Spleen (tissue), 11 donors: Measurements from ENCODE around the gene NECTIN4. TPM values are rescaled to one million over a fixed set of nuclear protein-coding genes. Genes with fewer than 3 reads are reported as not detected.
"Not testable (repeated sequence)": the region's sequence is repeated elsewhere in the genome, so short reads cannot be mapped to it uniquely, and the experiment has no call there.

Source experiments
- DNase-seq: peaks from one replicate; pipeline ENCODE4 v3.0.0-alpha.2; 2020
- H3K27ac ChIP-seq, 8 donors: fragments of 200-600 bp; sonication (generic) in 7 of 8; 1 replicate in 4 of 8; 2 replicates in 4 of 8; pipeline versions ENCODE4 v1.5.0 to v1.8.0; 2016 to 2021; ENCODE audit warnings: inconsistent platforms in 4 of 8, mild to moderate bottlenecking in 4 of 8, moderate library complexity in 1 of 8
- H3K27me3 ChIP-seq, 7 donors: fragments of 200-600 bp; sonication (generic) in 6 of 7; replicated peaks in 1 of 7; 1 replicate in 4 of 7; 2 replicates in 3 of 7; pipeline versions ENCODE4 v1.5.0 to v1.8.0; 2016 to 2021; ENCODE audit warnings: inconsistent platforms in 3 of 7, mild to moderate bottlenecking in 1 of 7
- H3K36me3 ChIP-seq, 6 donors: fragments of 200-600 bp; sonication (generic) in 5 of 6; 1 replicate in 4 of 6; 2 replicates in 2 of 6; pipeline versions ENCODE4 v1.5.0 to v1.8.0; 2016 to 2021; ENCODE audit warnings: inconsistent platforms in 2 of 6
- H3K4me1 ChIP-seq, 6 donors: fragments of 200-600 bp; sonication (generic) in 5 of 6; 1 replicate in 3 of 6; 2 replicates in 3 of 6; pipeline versions ENCODE4 v1.5.0 to v1.8.0; 2016 to 2021; ENCODE audit warnings: inconsistent platforms in 3 of 6
- H3K4me3 ChIP-seq, 8 donors: fragments of 200-600 bp; sonication (generic) in 7 of 8; 1 replicate in 4 of 8; 2 replicates in 4 of 8; pipeline versions ENCODE4 v1.5.0 to v1.8.0; 2016 to 2021; ENCODE audit warnings: inconsistent platforms in 4 of 8, mild to moderate bottlenecking in 4 of 8, moderate library complexity in 2 of 8
- H3K9me3 ChIP-seq, 8 donors: fragments of 200-600 bp; sonication (generic) in 7 of 8; 1 replicate in 4 of 8; 2 replicates in 4 of 8; pipeline versions ENCODE4 v1.5.0 to v1.8.0; 2016 to 2021; ENCODE audit warnings: inconsistent platforms in 4 of 8
- POLR2A ChIP-seq, 3 donors: fragments of 450-650 bp; IDR thresholded peaks; one replicate each; pipeline ENCODE4 v1.5.1; 2017; ENCODE audit warnings: antibody characterized with exemption in 3 of 3, mild to moderate bottlenecking in 1 of 3
- POLR2AphosphoS5 ChIP-seq, 3 donors: sonication (generic); formaldehyde crosslinking; IDR thresholded peaks; one replicate each; pipeline ENCODE4 v1.5.1; 2017; ENCODE audit warnings: antibody characterized with exemption in 3 of 3
- WGBS, 5 donors: extraction: QIAGEN DNeasy Blood & Tissue Kit in 3 of 5; methylation state at CpG; one replicate each; pipeline versions ENCODE4 v1.1.5 to v1.1.7; 2013 to 2018; 5-methylcytosine and 5-hydroxymethylcytosine counted together
- intact Hi-C: fragments of 100-400 bp; cut with DNase I; formaldehyde crosslinking; loops from one replicate; pipeline ENCODE4 v1.15.0; 2023; ENCODE audit warnings: low total_unique reads
- polyA plus RNA-seq, 3 donors: library from polyadenylated mRNA; stranded (reverse); fragments of 200-250 nt; gene quantifications; one replicate each; pipeline ENCODE4 v1.2.1, GENCODE V29; 2013
- total RNA-seq, 7 donors: library from RNA; depleted of rRNA in 3 of 7; stranded (reverse); fragments of >200 nt in 3 of 7; fragmentation: NEBNext Ultra II Directional in 4 of 7; extraction: Animal tissue kit (Norgen Biotek cat#: 25700) in 4 of 7; gene quantifications; one replicate each; pipeline versions ENCODE4 v1.1.0 to v1.2.1, GENCODE V29; 2016 to 2021
- TF ChIP-seq, protein P1 (sequence below), 11 experiments: fragments of 200-600 bp in 7 of 11; fragments of 450-650 bp in 4 of 11; sonication (generic) in 4 of 11; IDR thresholded peaks in 8 of 11; conservative IDR thresholded peaks in 3 of 11; 1 replicate in 7 of 11; 2 replicates in 4 of 11; pipeline versions ENCODE4 v1.4.0 to v1.8.0; 2016 to 2021; ENCODE audit warnings: antibody characterized with exemption in 11 of 11, inconsistent platforms in 4 of 11, mild to moderate bottlenecking in 1 of 11
- donor health status: healthy with polysubstance abuse.
- donor health status: DM: no; HTN: no; CAD: no; lungs with moderate emphysema.
- donor health status: DM: no; HTN: no; CAD: no.
- donor health status: Bipolar disorder and iron deficiency.
- donor health status: healthy.
- donor health status: DM: no; HTN: no; CAD: no.
- donor health status: DM: yes; HTN: yes; CAD: no.

Gene NECTIN4
- total and polyA plus RNA-seq, 10 donors, result 0.03 to 0.06 (median 0.04) TPM; not detected in 7

DNA sequence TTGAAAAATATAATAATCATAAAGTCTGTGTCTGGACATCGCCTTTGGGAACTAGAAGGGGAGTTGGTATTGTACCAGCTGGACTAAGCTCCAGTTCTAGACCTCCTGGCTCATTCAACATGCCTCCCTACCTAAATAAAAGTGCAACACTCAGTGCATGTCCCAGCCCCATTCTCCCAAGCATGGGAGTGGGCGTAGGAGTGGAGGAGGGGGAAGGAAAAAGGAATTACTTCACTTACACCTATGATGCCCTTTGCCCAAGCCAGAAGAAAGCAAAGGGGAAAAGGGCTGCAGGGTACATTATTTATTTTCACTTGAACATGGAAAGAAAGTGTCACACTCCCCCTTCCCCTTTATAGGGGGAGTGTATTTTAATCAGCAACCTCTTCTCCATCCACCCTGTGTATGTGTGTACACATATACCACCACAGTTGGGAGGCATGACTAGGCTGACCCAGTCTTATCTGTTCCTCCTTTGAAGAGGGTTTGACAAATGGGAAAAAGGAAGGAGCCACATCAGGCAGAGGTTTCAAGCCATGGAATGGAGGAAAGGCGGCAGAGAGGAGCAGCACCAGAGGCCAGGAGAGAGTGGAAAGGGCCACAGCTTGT, 31.8 kb upstream of the NECTIN4 start:
- WGBS, 5 donors, result 76 to 95% (median 89%) methylated on average over 3 of the region's 3 CpGs
- Histone ChIP-seq H3K27ac (peak overlapping the region in 4 of 8 donors; percentile 43 to 98 (median 96)), H3K4me1 (peaks cover 25 to 93% (median 58%) of the 10 kb centered on the region in 6 donors), H3K27me3 (no peaks in the 10 kb centered on the region), H3K4me3 (no peak overlapping the region), H3K9me3 (no peaks in the 10 kb centered on the region), H3K36me3 (peaks cover 0 to 70% (median 59%) of the 10 kb centered on the region in 6 donors)
- intact Hi-C loops, result no loop called here
- no peak for DNase-seq
- TF ChIP-seq, protein P1, sequence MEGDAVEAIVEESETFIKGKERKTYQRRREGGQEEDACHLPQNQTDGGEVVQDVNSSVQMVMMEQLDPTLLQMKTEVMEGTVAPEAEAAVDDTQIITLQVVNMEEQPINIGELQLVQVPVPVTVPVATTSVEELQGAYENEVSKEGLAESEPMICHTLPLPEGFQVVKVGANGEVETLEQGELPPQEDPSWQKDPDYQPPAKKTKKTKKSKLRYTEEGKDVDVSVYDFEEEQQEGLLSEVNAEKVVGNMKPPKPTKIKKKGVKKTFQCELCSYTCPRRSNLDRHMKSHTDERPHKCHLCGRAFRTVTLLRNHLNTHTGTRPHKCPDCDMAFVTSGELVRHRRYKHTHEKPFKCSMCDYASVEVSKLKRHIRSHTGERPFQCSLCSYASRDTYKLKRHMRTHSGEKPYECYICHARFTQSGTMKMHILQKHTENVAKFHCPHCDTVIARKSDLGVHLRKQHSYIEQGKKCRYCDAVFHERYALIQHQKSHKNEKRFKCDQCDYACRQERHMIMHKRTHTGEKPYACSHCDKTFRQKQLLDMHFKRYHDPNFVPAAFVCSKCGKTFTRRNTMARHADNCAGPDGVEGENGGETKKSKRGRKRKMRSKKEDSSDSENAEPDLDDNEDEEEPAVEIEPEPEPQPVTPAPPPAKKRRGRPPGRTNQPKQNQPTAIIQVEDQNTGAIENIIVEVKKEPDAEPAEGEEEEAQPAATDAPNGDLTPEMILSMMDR (IDR thresholded peaks at IDR 0.05 in 8 of 11, conservative IDR thresholded peaks at IDR 0.05 in 3 of 11), result no peak
- TF ChIP-seq POLR2AphosphoS5 (IDR thresholded peaks at IDR 0.05), result peak in 1 of 3 donors; percentile 10

DNA sequence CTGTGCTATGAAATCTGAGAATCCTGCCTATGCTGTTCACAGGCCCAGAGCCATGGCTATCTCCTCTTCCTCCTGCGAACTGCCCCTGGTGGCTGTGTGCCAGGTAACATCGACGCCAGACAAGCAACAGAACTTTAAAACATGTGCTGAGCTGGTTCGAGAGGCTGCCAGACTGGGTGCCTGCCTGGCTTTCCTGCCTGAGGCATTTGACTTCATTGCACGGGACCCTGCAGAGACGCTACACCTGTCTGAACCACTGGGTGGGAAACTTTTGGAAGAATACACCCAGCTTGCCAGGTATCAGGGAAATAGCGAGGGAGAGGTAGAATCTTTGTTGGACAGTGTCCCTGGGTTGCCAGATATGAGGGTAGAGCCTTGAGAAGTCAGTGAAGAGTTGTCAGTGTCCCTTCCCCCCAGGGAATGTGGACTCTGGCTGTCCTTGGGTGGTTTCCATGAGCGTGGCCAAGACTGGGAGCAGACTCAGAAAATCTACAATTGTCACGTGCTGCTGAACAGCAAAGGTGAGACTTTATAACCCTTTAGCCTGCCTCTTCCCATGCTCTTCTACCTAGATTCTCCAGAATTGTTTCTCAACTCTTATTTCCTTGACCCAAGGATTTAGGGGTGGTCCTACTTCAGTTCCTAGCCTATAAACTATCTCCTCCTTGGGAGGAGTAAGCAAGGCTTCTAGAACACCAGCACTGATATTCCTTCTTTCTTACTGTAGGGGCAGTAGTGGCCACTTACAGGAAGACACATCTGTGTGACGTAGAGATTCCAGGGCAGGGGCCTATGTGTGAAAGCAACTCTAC, 29.9 kb upstream of the NECTIN4 start:
- DNase-seq, result no peak
- TF ChIP-seq, protein P1 (IDR thresholded peaks at IDR 0.05 in 8 of 11, conservative IDR thresholded peaks at IDR 0.05 in 3 of 11), result peak in 8 of 11 experiments; percentile 5 to 47 (median 40)
- peak in 2 of 3 donors; percentile 43 to 52 for TF ChIP-seq POLR2AphosphoS5 (IDR thresholded peaks at IDR 0.05)
- TF ChIP-seq POLR2A (IDR thresholded peaks at IDR 0.05), result no peak
- 52 to 65% (median 56%) methylated on average over 9 to 10 of the region's 10 CpGs for WGBS, 5 donors
- H3K27me3 ChIP-seq, result no peaks in the 10 kb centered on the region
- H3K9me3 ChIP-seq, result no peaks in the 10 kb centered on the region
- peak overlapping the region in 4 of 8 donors; percentile 86 to 99 (median 97) for H3K4me3 ChIP-seq
- H3K4me1 ChIP-seq, result peaks cover 36 to 94% (median 75%) of the 10 kb centered on the region in 6 donors
- peaks cover 0 to 64% (median 42%) of the 10 kb centered on the region in 6 donors for H3K36me3 ChIP-seq
- intact Hi-C loops, result no loop called here
- H3K27ac ChIP-seq, result peak overlapping the region; percentile 42 to 98 (median 94)

DNA sequence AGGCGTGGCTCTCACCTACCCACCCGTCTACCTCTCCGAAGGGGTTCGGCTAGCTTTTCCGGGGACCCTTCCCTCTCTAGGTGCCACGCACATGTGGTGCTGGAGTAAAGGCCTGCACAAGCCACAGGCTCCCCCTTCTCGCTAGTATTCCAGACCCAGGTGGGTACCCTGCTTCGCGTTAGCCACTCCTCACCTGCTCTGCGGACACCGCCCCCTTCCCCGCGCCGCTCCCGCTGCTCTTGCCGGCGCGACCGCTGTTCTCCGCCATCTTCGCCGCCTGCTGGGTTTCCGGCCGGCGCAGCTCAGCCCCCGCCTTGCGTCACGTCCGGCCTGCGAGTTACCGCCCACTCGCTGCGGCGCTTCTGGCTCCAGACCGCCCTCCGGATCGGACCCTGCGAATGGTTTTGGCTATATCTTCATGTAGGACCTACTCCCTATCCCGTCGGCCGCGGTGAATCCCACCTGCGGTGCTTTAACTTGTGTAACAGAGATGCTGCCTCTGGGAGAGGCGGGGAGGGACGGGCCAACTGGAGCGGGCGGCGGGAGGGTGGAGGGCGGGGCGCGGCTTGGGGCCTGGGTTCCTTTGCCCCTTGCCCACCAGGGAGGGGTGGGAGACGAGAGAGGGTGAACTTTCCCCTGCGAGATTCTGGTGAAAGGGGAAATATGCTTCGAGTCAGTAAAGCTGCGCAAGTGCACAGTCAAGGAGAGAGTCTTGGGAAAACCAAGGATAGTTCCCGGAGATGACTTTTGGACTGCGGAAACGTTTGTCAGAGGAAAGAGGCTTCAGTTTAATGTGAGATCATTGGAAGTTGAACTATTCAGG, 28.6 kb upstream of the NECTIN4 start, which contains the start of the genes NIT1 and PFDN2:
Gene NIT1 (plus strand): TSS at position 347 of the 823 bp plus-strand sequence. CDS start 72 bp downstream, at position 419.
Gene PFDN2 (minus strand): TSS at position 279 of the 823 bp plus-strand sequence. CDS start 11 bp downstream, at position 268.
- TF ChIP-seq POLR2A (IDR thresholded peaks at IDR 0.05) (peak; percentile 64 to 77 (median 65)), POLR2AphosphoS5 (IDR thresholded peaks at IDR 0.05) (peak; percentile 98 to 100 (median 99))
- TF ChIP-seq, protein P1 (IDR thresholded peaks at IDR 0.05 in 8 of 11, conservative IDR thresholded peaks at IDR 0.05 in 3 of 11), result peak in 3 of 11 experiments; percentile 8 to 41 (median 16)
- intact Hi-C loops, result no loop called here
- Histone ChIP-seq H3K36me3 (peaks cover 0 to 51% (median 28%) of the 10 kb centered on the region in 6 donors), H3K4me1 (peaks cover 47 to 94% (median 88%) of the 10 kb centered on the region in 6 donors), H3K27me3 (no peaks in the 10 kb centered on the region), H3K9me3 (no peaks in the 10 kb centered on the region), H3K27ac (peak within 1 kb of the TSS; percentile 86 to 98 (median 94)), H3K4me3 (peak within 1 kb of the TSS; percentile 86 to 100 (median 98))
- 0 to 1% (median 0%) methylated on average over 45 to 58 of the region's 58 CpGs for WGBS, 5 donors
- peak; percentile 97 for DNase-seq

DNA sequence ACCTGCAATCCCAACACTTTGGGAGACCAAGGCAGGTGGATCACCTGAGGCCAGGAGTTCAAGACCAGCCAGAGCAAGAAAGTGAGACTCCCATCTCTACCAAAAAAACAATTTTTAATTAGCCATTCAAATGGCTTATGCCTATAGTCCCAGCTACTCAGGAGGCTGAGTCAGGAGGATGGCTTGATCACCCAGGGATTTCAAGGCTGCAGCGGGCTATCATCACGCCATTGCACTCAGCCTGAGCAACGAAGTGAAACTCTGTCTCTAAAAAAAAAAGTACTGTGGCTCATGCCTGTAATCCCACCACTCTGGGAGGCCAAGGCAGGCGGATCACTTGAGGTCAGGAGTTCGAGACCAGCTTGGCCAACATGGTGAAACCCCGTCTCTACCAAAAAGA, 26.6 kb upstream of the NECTIN4 start:
- intact Hi-C loops, H3K9me3 ChIP-seq, H3K27me3 ChIP-seq, H3K27ac ChIP-seq, DNase-seq: not testable (repeated sequence)
- peaks cover 53 to 94% (median 90%) of the 10 kb centered on the region in 6 donors for H3K4me1 ChIP-seq
- H3K4me3 ChIP-seq, result peak overlapping the region in 1 of 8 donors; percentile 86
- WGBS, 5 donors, result 83 to 93% (median 89%) methylated on average over 5 to 6 of the region's 6 CpGs
- H3K36me3 ChIP-seq, result peaks cover 0 to 31% (median 9%) of the 10 kb centered on the region in 6 donors
